Measurements from ENCODE around the gene CGAS.
A peak's percentile ranks its signal among the peaks of the same experiment; 100 is the strongest.

Gene CGAS

GRCh38 chr6:73388800-73389512 lies 63.1 kb downstream of the CGAS start:
- TF ChIP-seq CREB1 (IDR thresholded peaks at IDR 0.05; ENCODE audit: low read depth) (no peak), EGR1 (IDR thresholded peaks at IDR 0.05) (no peak), ZBTB7A (IDR thresholded peaks at IDR 0.05; ENCODE audit: low read depth) (no peak), TEAD4 (IDR thresholded peaks at IDR 0.05) (peak; percentile 62; the same call in 1 of the 2 replicates), TCF12 (IDR thresholded peaks at IDR 0.05; ENCODE audit: low read depth) (peak; percentile 63; the same call in 1 of the 2 replicates), TAF1 (IDR thresholded peaks at IDR 0.05; ENCODE audit: low read depth) (peak; percentile 62; the same call in 1 of the 2 replicates), REST (IDR thresholded peaks at IDR 0.05; ENCODE audit: low read depth) (0 out of 2 replicates have a peak, but pooled peaks have one; percentile 8), MAX (IDR thresholded peaks at IDR 0.05) (peak; percentile 60), YY1 (IDR thresholded peaks at IDR 0.05; ENCODE audit: low read depth) (peak; percentile 48; the same call in 1 of the 2 replicates), RAD21 (IDR thresholded peaks at IDR 0.05; ENCODE audit: low read depth) (peak; percentile 67), USF1 (IDR thresholded peaks at IDR 0.05) (no peak), NFIC (IDR thresholded peaks at IDR 0.05) (peak; percentile 26; the same call in 1 of the 2 replicates), FOXM1 (IDR thresholded peaks at IDR 0.05; ENCODE audit: borderline replicate concordance, low read depth) (0 out of 2 replicates have a peak, but pooled peaks have one; percentile 24), CEBPB (IDR thresholded peaks at IDR 0.05) (no peak), EP300 (IDR thresholded peaks at IDR 0.05; ENCODE audit: borderline replicate concordance) (peak; percentile 42; the same call in 1 of the 2 replicates)

GRCh38 chr6:73388433-73388799 lies 63.7 kb downstream of the CGAS start:
- TF ChIP-seq EGR1 (IDR thresholded peaks at IDR 0.05) (no peak), REST (IDR thresholded peaks at IDR 0.05; ENCODE audit: low read depth) (no peak), FOXM1 (IDR thresholded peaks at IDR 0.05; ENCODE audit: borderline replicate concordance, low read depth) (no peak), MAX (IDR thresholded peaks at IDR 0.05) (no peak), TCF12 (IDR thresholded peaks at IDR 0.05; ENCODE audit: low read depth) (no peak), EP300 (IDR thresholded peaks at IDR 0.05; ENCODE audit: borderline replicate concordance) (no peak), TAF1 (IDR thresholded peaks at IDR 0.05; ENCODE audit: low read depth) (no peak), CEBPB (IDR thresholded peaks at IDR 0.05) (no peak)

GRCh38 chr6:73382462-73383113 lies 69.5 kb downstream of the CGAS start:
- no peak for TF ChIP-seq YY1 (IDR thresholded peaks at IDR 0.05; ENCODE audit: low read depth)
- TF ChIP-seq TAF1 (IDR thresholded peaks at IDR 0.05; ENCODE audit: low read depth) = no peak
- TF ChIP-seq ZBTB7A (IDR thresholded peaks at IDR 0.05; ENCODE audit: low read depth) = no peak
- TF ChIP-seq TCF12 (IDR thresholded peaks at IDR 0.05; ENCODE audit: low read depth) = no peak
- no peak for TF ChIP-seq RAD21 (IDR thresholded peaks at IDR 0.05; ENCODE audit: low read depth)
- TF ChIP-seq REST (IDR thresholded peaks at IDR 0.05; ENCODE audit: low read depth) = no peak
- no peak for TF ChIP-seq EP300 (IDR thresholded peaks at IDR 0.05; ENCODE audit: borderline replicate concordance)
- no peak for TF ChIP-seq USF1 (IDR thresholded peaks at IDR 0.05)
- TF ChIP-seq TEAD4 (IDR thresholded peaks at IDR 0.05) = no peak
- no peak for TF ChIP-seq CEBPB (IDR thresholded peaks at IDR 0.05)
- no peak for TF ChIP-seq NFIC (IDR thresholded peaks at IDR 0.05)
- no peak for TF ChIP-seq MAX (IDR thresholded peaks at IDR 0.05)
- no peak for TF ChIP-seq CREB1 (IDR thresholded peaks at IDR 0.05; ENCODE audit: low read depth)
- no peak for TF ChIP-seq FOXM1 (IDR thresholded peaks at IDR 0.05; ENCODE audit: borderline replicate concordance, low read depth)
